ENCODE data around the gene ZFP36. TPM values are rescaled to one million over a fixed set of nuclear protein-coding genes. Genes with fewer than 3 reads are reported as not detected.

ZFP36 gene
- total RNA-seq, 2 experiments from 2014 or later, result 1,278 to 1,362 TPM

DNA sequence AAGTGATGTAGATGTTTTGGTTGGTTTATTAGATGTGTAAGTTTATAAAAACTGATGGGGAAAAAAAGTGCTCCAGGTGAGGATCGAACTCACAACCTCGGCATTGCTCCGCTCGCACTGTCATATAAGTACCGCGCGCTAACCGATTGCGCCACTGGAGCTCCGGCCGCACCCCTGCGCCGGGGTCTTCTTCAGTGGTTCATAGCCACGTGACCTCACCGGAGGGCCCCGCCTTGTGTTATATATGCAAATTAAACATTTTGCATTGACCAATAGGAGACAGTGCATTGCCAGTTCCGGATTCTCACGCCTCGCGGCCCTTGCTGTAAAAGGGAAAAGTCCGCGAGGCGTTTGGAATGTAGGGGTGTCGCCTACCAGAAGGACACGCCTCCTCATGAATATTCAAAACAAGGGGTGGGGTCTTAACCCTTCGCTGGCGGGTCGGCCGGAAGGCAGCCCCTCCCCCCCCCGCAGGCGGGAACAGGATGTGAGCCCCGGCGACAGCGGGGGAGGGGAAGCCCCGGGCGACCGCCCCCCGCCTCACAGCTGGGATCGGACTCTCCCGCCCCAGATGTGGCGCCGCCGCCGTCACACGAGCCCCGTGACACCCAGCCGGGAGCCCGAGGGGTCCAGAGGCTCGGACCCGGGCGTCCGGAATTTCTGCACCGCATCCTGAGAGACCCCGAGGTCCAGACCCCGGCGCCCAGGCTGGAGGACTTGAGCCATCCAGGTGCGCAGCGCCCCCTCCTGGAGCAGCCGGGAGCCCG lies 5.6 kb downstream of the ZFP36 start, which contains the start of gene PLEKHG2:
PLEKHG2 (plus strand) TSS at position 570 of the 767 bp plus-strand sequence. CDS start 1,418 bp downstream, outside the sequence.
- peaks cover 41% of the 10 kb centered on the region for H3K4me1 Mint-ChIP-seq (ENCODE audit: low read depth)

DNA sequence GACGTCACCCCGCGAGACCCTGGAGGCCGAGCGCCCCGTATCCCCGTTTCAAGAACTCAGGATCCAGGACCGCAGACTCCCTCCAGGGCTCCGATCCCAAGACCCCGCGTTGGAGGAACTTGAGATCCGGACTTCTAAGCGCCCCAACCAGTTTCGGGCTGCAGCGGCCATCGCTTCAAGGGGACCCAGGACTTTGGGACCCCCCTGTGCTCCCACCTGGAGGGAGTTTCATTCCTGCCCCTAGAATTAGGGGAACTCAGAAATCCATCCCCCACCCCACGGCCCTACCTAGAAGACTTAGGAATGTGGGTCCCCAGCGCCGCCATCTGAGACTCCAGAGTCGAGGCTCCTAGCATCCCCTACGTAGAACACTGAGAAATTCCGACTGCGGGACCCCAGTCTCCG lies 6.2 kb downstream of the ZFP36 start:
- H3K4me1 Mint-ChIP-seq (ENCODE audit: low read depth), result peaks cover 41% of the 10 kb centered on the region

More for the DNA sequence above, 5.6 kb downstream of the ZFP36 start, which contains the start of gene PLEKHG2:
- H3K27ac Mint-ChIP-seq, result peak within 1 kb of the TSS; percentile 98
- TF ChIP-seq, protein P1, sequence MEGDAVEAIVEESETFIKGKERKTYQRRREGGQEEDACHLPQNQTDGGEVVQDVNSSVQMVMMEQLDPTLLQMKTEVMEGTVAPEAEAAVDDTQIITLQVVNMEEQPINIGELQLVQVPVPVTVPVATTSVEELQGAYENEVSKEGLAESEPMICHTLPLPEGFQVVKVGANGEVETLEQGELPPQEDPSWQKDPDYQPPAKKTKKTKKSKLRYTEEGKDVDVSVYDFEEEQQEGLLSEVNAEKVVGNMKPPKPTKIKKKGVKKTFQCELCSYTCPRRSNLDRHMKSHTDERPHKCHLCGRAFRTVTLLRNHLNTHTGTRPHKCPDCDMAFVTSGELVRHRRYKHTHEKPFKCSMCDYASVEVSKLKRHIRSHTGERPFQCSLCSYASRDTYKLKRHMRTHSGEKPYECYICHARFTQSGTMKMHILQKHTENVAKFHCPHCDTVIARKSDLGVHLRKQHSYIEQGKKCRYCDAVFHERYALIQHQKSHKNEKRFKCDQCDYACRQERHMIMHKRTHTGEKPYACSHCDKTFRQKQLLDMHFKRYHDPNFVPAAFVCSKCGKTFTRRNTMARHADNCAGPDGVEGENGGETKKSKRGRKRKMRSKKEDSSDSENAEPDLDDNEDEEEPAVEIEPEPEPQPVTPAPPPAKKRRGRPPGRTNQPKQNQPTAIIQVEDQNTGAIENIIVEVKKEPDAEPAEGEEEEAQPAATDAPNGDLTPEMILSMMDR (IDR thresholded peaks at IDR 0.05), result peak; percentile 80
- POLR2A ChIA-PET, result interaction anchor here (1.0 to 2.6 kb wide), 16 partner anchors 8 to 434 kb away, joined by 3 to 119 read pairs (median 6); partner anchors contain the start of genes FBL, MED29, PAF1 and RPS16
- peaks cover 72% of the 10 kb centered on the region for H3K4me1 ChIP-seq (ENCODE audit: insufficient read depth, low read length)
- peaks cover 12% of the 10 kb centered on the region for H3K27me3 Mint-ChIP-seq
- peaks cover 67% of the 10 kb centered on the region for H3K36me3 Mint-ChIP-seq (ENCODE audit: low read depth)
- ATAC-seq (ENCODE audit: poor library complexity) (peak; percentile 61), DNase-seq (peak; percentile 94 to 100 (median 97))
- peak within 1 kb of the TSS; percentile 95 for H3K4me3 Mint-ChIP-seq
- H3K4me3 ChIP-seq (ENCODE audit: low read length), result peak within 1 kb of the TSS; percentile 100
- intact Hi-C loops (cut with DNase I, micrococcal nuclease), result loop anchor here (1.0 to 10.0 kb wide), 10 partner anchors 11 to 290 kb away; partner anchors contain the start of genes MED29 (in 1 of the 2), PAF1 (in 1 of the 2), PAK4 (in 1 of the 2) and RPS16 (in 1 of the 2)
- no peaks in the 10 kb centered on the region for H3K9me3 ChIP-seq (ENCODE audit: control insufficient read depth in 1 of 2, insufficient read depth in 1 of 2, low read length in 2 of 2)
- no peaks in the 10 kb centered on the region for H3K9me3 Mint-ChIP-seq
- H3K27me3 ChIP-seq (ENCODE audit: control insufficient read depth in 1 of 2, insufficient read depth in 2 of 2, low read length in 2 of 2), result no peaks in the 10 kb centered on the region
- CTCF ChIA-PET, result interaction anchor here (0.9 to 2.5 kb wide), 17 partner anchors 8 to 128 kb away, joined by 3 to 102 read pairs (median 7); partner anchors contain the start of genes EID2B, MED29, PAF1 and RPS16
- H3K36me3 ChIP-seq (ENCODE audit: insufficient read depth, low read length), result peaks cover 24% of the 10 kb centered on the region
- peak within 1 kb of the TSS; percentile 100 for H3K27ac ChIP-seq (ENCODE audit: low read depth in 1 of 2, low read length in 2 of 2)

More for the DNA sequence above, 6.2 kb downstream of the ZFP36 start:
- Mint-ChIP-seq H3K36me3 (ENCODE audit: low read depth) (peaks cover 66% of the 10 kb centered on the region), H3K9me3 (no peaks in the 10 kb centered on the region), H3K27ac (peak overlapping the region; percentile 98), H3K27me3 (peaks cover 12% of the 10 kb centered on the region), H3K4me3 (peak overlapping the region; percentile 95)
- intact Hi-C loops (cut with DNase I, micrococcal nuclease), result loop anchor here (1.0 to 10.0 kb wide), 10 partner anchors 12 to 291 kb away; partner anchors contain the start of genes MED29 (in 1 of the 2), PAF1 (in 1 of the 2), PAK4 (in 1 of the 2) and RPS16 (in 1 of the 2)
- Histone ChIP-seq H3K27me3 (ENCODE audit: control insufficient read depth in 1 of 2, insufficient read depth in 2 of 2, low read length in 2 of 2) (no peaks in the 10 kb centered on the region), H3K27ac (ENCODE audit: low read depth in 1 of 2, low read length in 2 of 2) (peak overlapping the region; percentile 84 to 95), H3K4me3 (ENCODE audit: low read length) (peak overlapping the region; percentile 100), H3K4me1 (ENCODE audit: insufficient read depth, low read length) (peaks cover 71% of the 10 kb centered on the region), H3K9me3 (ENCODE audit: control insufficient read depth in 1 of 2, insufficient read depth in 1 of 2, low read length in 2 of 2) (no peaks in the 10 kb centered on the region), H3K36me3 (ENCODE audit: insufficient read depth, low read length) (peaks cover 21% of the 10 kb centered on the region)
- ChIA-PET POLR2A (interaction anchor here (1.0 to 2.6 kb wide), 13 partner anchors 8 to 433 kb away, joined by 3 to 119 read pairs (median 7); partner anchors contain the start of genes FBL, MED29, PAF1 and RPS16), CTCF (interaction anchor here (0.9 to 2.5 kb wide), 8 partner anchors 9 to 71 kb away, joined by 3 to 102 read pairs (median 12); partner anchors contain the start of genes MED29, PAF1, RPS16 and SAMD4B)
- TF ChIP-seq, protein P1 (IDR thresholded peaks at IDR 0.05), result peak; percentile 6
- ATAC-seq (ENCODE audit: poor library complexity), result no peak
- peak in 2 of 14 experiments; percentile 22 to 30 for DNase-seq
